Smooth muscle cell (in vitro differentiated cells): Measurements from ENCODE around the gene GPER1. TPM values are rescaled to one million over a fixed set of nuclear protein-coding genes. Genes with fewer than 3 reads are reported as not detected.

Experiments
- DNase-seq: peaks from one replicate; lab custom pipeline; 2025; ENCODE audit not compliant: unreplicated experiment; lab: John Stamatoyannopoulos, UW
- H2AFZ ChIP-seq: fragments of 200-600 bp; sonication (generic); 2 replicates; pipeline ENCODE4 v1.6.0; 2016; ENCODE audit warnings: antibody characterized with exemption, low read depth, mild to moderate bottlenecking
- H3F3A ChIP-seq: fragments of 200-600 bp; sonication (generic); 2 replicates; pipeline ENCODE4 v1.6.0; 2017; ENCODE audit warnings: antibody characterized with exemption, low read depth
- H3K27ac ChIP-seq: fragments of 200-600 bp; sonication (generic); 2 replicates; pipeline ENCODE4 v1.5.1; 2016; ENCODE audit warnings: low read depth, mild to moderate bottlenecking
- H3K27me3 ChIP-seq: fragments of 200-600 bp; sonication (generic); 2 replicates; pipeline ENCODE4 v1.6.1; 2016; ENCODE audit warnings: low read depth, mild to moderate bottlenecking
- H3K36me3 ChIP-seq: fragments of 200-600 bp; sonication (generic); 2 replicates; pipeline ENCODE4 v1.5.1; 2016; ENCODE audit warnings: low read depth
- H3K4me1 ChIP-seq: fragments of 200-600 bp; sonication (generic); 2 replicates; pipeline ENCODE4 v1.5.1; 2016; ENCODE audit warnings: low read depth
- H3K4me2 ChIP-seq: fragments of 200-600 bp; sonication (generic); 2 replicates; pipeline ENCODE4 v1.6.0; 2016; ENCODE audit warnings: mild to moderate bottlenecking
- H3K4me3 ChIP-seq: fragments of 200-600 bp; sonication (generic); 2 replicates; pipeline ENCODE4 v1.5.1; 2016; ENCODE audit warnings: mild to moderate bottlenecking
- H3K79me2 ChIP-seq: fragments of 200-600 bp; sonication (generic); 2 replicates; pipeline ENCODE4 v1.6.0; 2016; ENCODE audit warnings: low read depth, mild to moderate bottlenecking
- H3K9ac ChIP-seq: fragments of 200-600 bp; sonication (generic); 2 replicates; pipeline ENCODE4 v1.6.0; 2016; ENCODE audit warnings: low read depth
- H3K9me3 ChIP-seq: fragments of 200-600 bp; sonication (generic); replicated peaks from 2 replicates; pipeline ENCODE4 v1.5.1; 2016; ENCODE audit warnings: low read depth
- H4K20me1 ChIP-seq: fragments of 200-600 bp; sonication (generic); 2 replicates; pipeline ENCODE4 v1.6.0; 2016; ENCODE audit warnings: low read depth
- CTCF ChIP-seq: fragments of 200-600 bp; sonication (generic); IDR thresholded peaks from 2 replicates; pipeline ENCODE4 v1.5.1; 2017; ENCODE audit warnings: borderline replicate concordance, mild to moderate bottlenecking, antibody characterized with exemption; ENCODE audit not compliant: insufficient read depth, poor library complexity, severe bottlenecking
- WGBS: methylation state at CpG from one replicate; pipeline ENCODE4 v1.1.7; 2016; ENCODE audit warnings: low lambda C conversion rate; 5-methylcytosine and 5-hydroxymethylcytosine counted together
- polyA plus RNA-seq: library from polyadenylated mRNA; unstranded; fragments of >200 nt; fragmentation: Nextera tagmentation; extraction: Ambion mirVana; gene quantifications from 2 replicates; pipeline ENCODE4 v1.2.1, GENCODE V29; 2016
- total RNA-seq: library from RNA; depleted of rRNA; stranded (reverse); fragments of >200 nt; gene quantifications from 2 replicates; pipeline ENCODE4 v1.2.3, GENCODE V29; 2014

Gene GPER1
- total and polyA plus RNA-seq, 2 experiments from 2014 or later = 1.3 to 2.3 TPM

GRCh38 chr7:1099637-1100036 lies 11.7 kb downstream of the GPER1 start:
- Histone ChIP-seq H2AFZ (no peak overlapping the region), H3K4me1 (no peaks in the 10 kb centered on the region), H3K4me2 (no peak overlapping the region), H3K9ac (no peak overlapping the region), H3K9me3 (no peaks in the 10 kb centered on the region), H3K4me3 (no peak overlapping the region), H3F3A (no peaks in the 10 kb centered on the region), H3K27ac (no peak overlapping the region), H3K36me3 (no peaks in the 10 kb centered on the region), H3K27me3 (no peaks in the 10 kb centered on the region), H4K20me1 (peaks cover 89% of the 10 kb centered on the region), H3K79me2 (no peaks in the 10 kb centered on the region)
- TF ChIP-seq CTCF = no peak
- DNase-seq = no peak
- 96% methylated on average over 16 of the region's 16 CpGs for WGBS

GRCh38 chr7:1100386-1100785 lies 12.5 kb downstream of the GPER1 start:
- Histone ChIP-seq H3K36me3 (no peaks in the 10 kb centered on the region), H3K4me2 (no peak overlapping the region), H4K20me1 (peaks cover 89% of the 10 kb centered on the region), H3K4me1 (no peaks in the 10 kb centered on the region), H3K27ac (no peak overlapping the region), H3K79me2 (no peaks in the 10 kb centered on the region), H3K9ac (no peak overlapping the region), H3K27me3 (no peaks in the 10 kb centered on the region), H2AFZ (no peak overlapping the region), H3F3A (no peaks in the 10 kb centered on the region), H3K4me3 (no peak overlapping the region), H3K9me3 (no peaks in the 10 kb centered on the region)
- WGBS = 78% methylated on average over 14 of the region's 14 CpGs
- no peak for DNase-seq
- no peak for TF ChIP-seq CTCF

GRCh38 chr7:1100834-1101562 lies 13.1 kb downstream of the GPER1 start:
- TF ChIP-seq CTCF = no peak
- WGBS = 88% methylated on average over 34 of the region's 34 CpGs

More at GRCh38 chr7:1100834-1101562, 13.1 kb downstream of the GPER1 start:
- Histone ChIP-seq H3K79me2 (no peaks in the 10 kb centered on the region), H3K27ac (no peak overlapping the region), H3K9me3 (no peaks in the 10 kb centered on the region), H3K36me3 (no peaks in the 10 kb centered on the region), H3F3A (no peaks in the 10 kb centered on the region), H3K27me3 (no peaks in the 10 kb centered on the region), H3K4me2 (no peak overlapping the region), H2AFZ (no peak overlapping the region), H3K4me1 (no peaks in the 10 kb centered on the region), H3K4me3 (no peak overlapping the region), H4K20me1 (peaks cover 88% of the 10 kb centered on the region), H3K9ac (no peak overlapping the region)
- DNase-seq = no peak
